CD4-positive, alpha-beta T cell treated with Interleukin-21 for 1 hour (primary cell): Measurements from ENCODE around the gene CHST7.

Experiments used
- DNase-seq: peaks from one replicate; pipeline ENCODE4 v3.0.0-alpha.2; 2020

CHST7 gene

GRCh38 chrX:46573892-46574773 is 568 bp downstream of the CHST7 start:
- peak; percentile 81 for DNase-seq

GRCh38 chrX:46574774-46575381 is 1.3 kb downstream of the CHST7 start:
- peak; percentile 44 for DNase-seq

GRCh38 chrX:46575586-46575985 is 2.0 kb downstream of the CHST7 start:
- no peak for DNase-seq

- DNase-seq, result peak; percentile 13
These were observed 2.4 kb downstream of the CHST7 start for GRCh38 chrX:46575991-46576392.

GRCh38 chrX:46576458-46576857 is 2.9 kb downstream of the CHST7 start:
- no peak for DNase-seq

- no peak for DNase-seq
These were observed 3.8 kb downstream of the CHST7 start for GRCh38 chrX:46577221-46578005.

- no peak for DNase-seq
These were observed 5.7 kb downstream of the CHST7 start for GRCh38 chrX:46579250-46579649.

- DNase-seq, result no peak
These were observed 7.0 kb downstream of the CHST7 start for GRCh38 chrX:46580613-46581012.

GRCh38 chrX:46582325-46582724 is 8.8 kb downstream of the CHST7 start:
- no peak for DNase-seq

GRCh38 chrX:46582966-46583365 is 9.4 kb downstream of the CHST7 start:
- no peak for DNase-seq

GRCh38 chrX:46584736-46585135 is 11.2 kb downstream of the CHST7 start:
- DNase-seq, result no peak

- DNase-seq, result no peak
These were observed 13.6 kb downstream of the CHST7 start for GRCh38 chrX:46587158-46587557.

- DNase-seq, result no peak
These were observed 14.2 kb downstream of the CHST7 start for GRCh38 chrX:46587753-46588171.

- DNase-seq, result peak; percentile 50
These were observed 14.7 kb downstream of the CHST7 start for GRCh38 chrX:46588263-46588662.

GRCh38 chrX:46589977-46590723 is 16.6 kb downstream of the CHST7 start:
- DNase-seq, result no peak

- no peak for DNase-seq
These were observed 21.5 kb downstream of the CHST7 start for GRCh38 chrX:46595084-46595483.

- no peak for DNase-seq
These were observed 23.6 kb downstream of the CHST7 start for GRCh38 chrX:46597208-46597607.

GRCh38 chrX:46597771-46598170 is 24.2 kb downstream of the CHST7 start:
- DNase-seq, result no peak

GRCh38 chrX:46599051-46599560 is 25.5 kb downstream of the CHST7 start:
- no peak for DNase-seq

- no peak for DNase-seq
These were observed 27.7 kb downstream of the CHST7 start for GRCh38 chrX:46601283-46601682.

- no peak for DNase-seq
These were observed 29.0 kb downstream of the CHST7 start for GRCh38 chrX:46602468-46603102.

- no peak for DNase-seq
These were observed 34.4 kb downstream of the CHST7 start for GRCh38 chrX:46607916-46608315.
